ENCODE measurements around the gene TMC5.
"Not testable (repeated sequence)": the region's sequence is repeated elsewhere in the genome, so short reads cannot be mapped to it uniquely, and the experiment has no call there.

Gene TMC5

GRCh38 chr16:19396555-19397011 is 21.1 kb upstream of the TMC5 start:
- Histone ChIP-seq H3K27ac (no peak overlapping the region), H3K4me3 (no peak overlapping the region)

GRCh38 chr16:19397373-19397772 is 20.3 kb upstream of the TMC5 start:
- not testable (repeated sequence) for H3K27ac ChIP-seq, H3K4me3 ChIP-seq

GRCh38 chr16:19400711-19401110 is 17.0 kb upstream of the TMC5 start:
- no peak overlapping the region for H3K27ac ChIP-seq
- no peak overlapping the region for H3K4me3 ChIP-seq

- no peak overlapping the region for H3K4me3 ChIP-seq
- H3K27ac ChIP-seq, result no peak overlapping the region
These were observed 10.7 kb upstream of the TMC5 start for GRCh38 chr16:19406891-19407491.

- peak overlapping the region in 4 of 7 experiments; percentile 7 to 35 (median 24) for H3K4me3 ChIP-seq
- no peak overlapping the region for H3K27ac ChIP-seq
These were observed 7.1 kb upstream of the TMC5 start for GRCh38 chr16:19410435-19411171.

- no peak overlapping the region for H3K27ac ChIP-seq
- no peak overlapping the region for H3K4me3 ChIP-seq
These were observed 6.4 kb upstream of the TMC5 start for GRCh38 chr16:19411298-19411697.

- H3K4me3 ChIP-seq, H3K27ac ChIP-seq: not testable (repeated sequence)
These were observed 5.6 kb upstream of the TMC5 start for GRCh38 chr16:19412055-19412454.

GRCh38 chr16:19415461-19415860 is 2.2 kb upstream of the TMC5 start:
- H3K27ac ChIP-seq, result no peak overlapping the region

GRCh38 chr16:19415918-19416317 is 1.8 kb upstream of the TMC5 start:
- H3K27ac ChIP-seq, result no peak overlapping the region
- H3K4me3 ChIP-seq, result no peak overlapping the region

More at GRCh38 chr16:19415461-19415860, 2.2 kb upstream of the TMC5 start:
- no peak overlapping the region for H3K4me3 ChIP-seq

- H3K4me3 ChIP-seq, result no peak overlapping the region
- H3K27ac ChIP-seq, result no peak overlapping the region
These were observed 517 bp downstream of the TMC5 start for GRCh38 chr16:19418200-19418599.

GRCh38 chr16:19419698-19420075 is 2.0 kb downstream of the TMC5 start:
- Histone ChIP-seq H3K27ac (no peak overlapping the region), H3K4me3 (no peak overlapping the region)

GRCh38 chr16:19424478-19424877 is 6.8 kb downstream of the TMC5 start:
- H3K4me3 ChIP-seq, result no peak overlapping the region
- no peak overlapping the region for H3K27ac ChIP-seq

- Histone ChIP-seq H3K4me3 (no peak overlapping the region), H3K27ac (no peak overlapping the region)
These were observed 12.7 kb downstream of the TMC5 start for GRCh38 chr16:19430345-19430744.

- H3K4me3 ChIP-seq, result no peak overlapping the region
- peak overlapping the region in 3 of 21 experiments; percentile 6 to 17 (median 16) for H3K27ac ChIP-seq
These were observed 14.1 kb downstream of the TMC5 start for GRCh38 chr16:19431636-19432340.

- Histone ChIP-seq H3K27ac (peak overlapping the region in 1 of 21 experiments; percentile 1), H3K4me3 (no peak overlapping the region)
These were observed 14.7 kb downstream of the TMC5 start for GRCh38 chr16:19432429-19432828.

- Histone ChIP-seq H3K27ac (no peak overlapping the region), H3K4me3 (no peak overlapping the region)
These were observed 16.9 kb downstream of the TMC5 start for GRCh38 chr16:19434584-19434983.

GRCh38 chr16:19436540-19436939 is 18.9 kb downstream of the TMC5 start:
- H3K27ac ChIP-seq, result no peak overlapping the region
- H3K4me3 ChIP-seq, result no peak overlapping the region

- Histone ChIP-seq H3K27ac (no peak overlapping the region), H3K4me3 (no peak overlapping the region)
These were observed 19.6 kb downstream of the TMC5 start for GRCh38 chr16:19437280-19437679.

- no peak overlapping the region for H3K4me3 ChIP-seq
- no peak overlapping the region for H3K27ac ChIP-seq
These were observed 21.1 kb downstream of the TMC5 start for GRCh38 chr16:19438739-19439138.

GRCh38 chr16:19439483-19439882 is 21.8 kb downstream of the TMC5 start:
- no peak overlapping the region for H3K27ac ChIP-seq

GRCh38 chr16:19443659-19444058 is 26.0 kb downstream of the TMC5 start:
- H3K4me3 ChIP-seq, result no peak overlapping the region
- H3K27ac ChIP-seq, result no peak overlapping the region

More at GRCh38 chr16:19439483-19439882, 21.8 kb downstream of the TMC5 start:
- H3K4me3 ChIP-seq, result no peak overlapping the region
